H9 (cell line): ENCODE results near the gene RXFP2. TPM values are rescaled to one million over a fixed set of nuclear protein-coding genes. Genes with fewer than 3 reads are reported as not detected.

Source experiments
- DNase-seq: peaks from one replicate; pipeline ENCODE4 v3.0.0-alpha.2; 2017
- H2AFZ ChIP-seq: one replicate; pipeline ENCODE4 v1.6.1; 2013; ENCODE audit warnings: mild to moderate bottlenecking, low read length, control low read depth, moderate library complexity
- H2AK5ac ChIP-seq: 2 replicates; pipeline ENCODE4 v1.6.1; 2013; ENCODE audit warnings: low read length, control low read depth, mixed read lengths; ENCODE audit not compliant: insufficient read length
- H2BK120ac ChIP-seq: one replicate; pipeline ENCODE4 v1.6.1; 2013; ENCODE audit warnings: low read depth, mild to moderate bottlenecking, low read length, control low read depth, inconsistent platforms; ENCODE audit not compliant: poor library complexity, severe bottlenecking
- H2BK12ac ChIP-seq: 2 replicates; pipeline ENCODE4 v1.6.1; 2013; ENCODE audit warnings: low read length, control low read depth, mixed read lengths, low read depth; ENCODE audit not compliant: insufficient read length
- H2BK15ac ChIP-seq: 2 replicates; pipeline ENCODE4 v1.6.1; 2013; ENCODE audit warnings: low read depth, low read length, control low read depth
- H2BK20ac ChIP-seq: one replicate; pipeline ENCODE4 v1.6.1; 2013; ENCODE audit warnings: low read depth, mild to moderate bottlenecking, low read length, control low read depth, inconsistent platforms; ENCODE audit not compliant: poor library complexity, severe bottlenecking
- H2BK5ac ChIP-seq: 2 replicates; pipeline ENCODE4 v1.6.1; 2013; ENCODE audit warnings: low read length, control low read depth, mixed read lengths; ENCODE audit not compliant: insufficient read length
- H3K14ac ChIP-seq: 2 replicates; pipeline ENCODE4 v1.6.1; 2013; ENCODE audit warnings: low read length, control low read depth; ENCODE audit not compliant: insufficient read depth
- H3K18ac ChIP-seq: 2 replicates; pipeline ENCODE4 v1.6.1; 2013; ENCODE audit warnings: low read depth, mild to moderate bottlenecking, mixed read lengths, low read length, control low read depth; ENCODE audit not compliant: insufficient read length
- H3K23ac ChIP-seq: 2 replicates; pipeline ENCODE4 v1.6.1; 2013; ENCODE audit warnings: low read length, control low read depth, mixed read lengths, low read depth; ENCODE audit not compliant: insufficient read length
- H3K23me2 ChIP-seq: 2 replicates; pipeline ENCODE4 v1.6.1; 2013; ENCODE audit warnings: low read depth, mild to moderate bottlenecking, mixed read lengths, low read length, control low read depth; ENCODE audit not compliant: insufficient read length, poor library complexity, severe bottlenecking
- H3K27ac ChIP-seq: 2 replicates; pipeline ENCODE4 v1.5.1; 2013; ENCODE audit warnings: low read length, control low read depth, mixed read lengths, low read depth; ENCODE audit not compliant: insufficient read length
- H3K27me3 ChIP-seq: 2 replicates; pipeline ENCODE4 v1.6.1; 2013; ENCODE audit warnings: low read length, control low read depth, inconsistent platforms; ENCODE audit not compliant: insufficient read depth
- H3K4ac ChIP-seq: 2 replicates; pipeline ENCODE4 v1.6.1; 2013; ENCODE audit warnings: low read depth, mild to moderate bottlenecking, control low read depth, inconsistent platforms, low read length, moderate library complexity
- H3K4me1 ChIP-seq: 2 replicates; pipeline ENCODE4 v1.6.1; 2013; ENCODE audit warnings: low read length, control low read depth, inconsistent platforms; ENCODE audit not compliant: insufficient read depth
- H3K4me2 ChIP-seq: 2 replicates; pipeline ENCODE4 v1.6.1; 2013; ENCODE audit warnings: low read length, control low read depth, mixed read lengths; ENCODE audit not compliant: insufficient read length, insufficient read depth
- H3K56ac ChIP-seq: 2 replicates; pipeline ENCODE4 v1.6.1; 2013; ENCODE audit warnings: low read depth, mild to moderate bottlenecking, mixed read lengths, low read length, control low read depth; ENCODE audit not compliant: insufficient read length
- H3K79me1 ChIP-seq: 2 replicates; pipeline ENCODE4 v1.6.1; 2013; ENCODE audit warnings: low read depth, mild to moderate bottlenecking, moderate library complexity, low read length, control low read depth, inconsistent platforms; ENCODE audit not compliant: insufficient read depth, poor library complexity, severe bottlenecking
- H3K79me2 ChIP-seq: 2 replicates; pipeline ENCODE4 v1.6.1; 2013; ENCODE audit warnings: low read length, control low read depth, inconsistent platforms; ENCODE audit not compliant: insufficient read depth
- H3K9ac ChIP-seq: 2 replicates; pipeline ENCODE4 v1.6.1; 2013; ENCODE audit warnings: low read length, control low read depth, mixed read lengths; ENCODE audit not compliant: insufficient read length; ENCODE audit errors: extremely low read depth
- H3K9me3 ChIP-seq: one replicate; pipeline ENCODE4 v1.6.1; 2013; ENCODE audit warnings: low read depth, low read length, inconsistent platforms; ENCODE audit not compliant: control insufficient read depth
- H3T11ph ChIP-seq: one replicate; pipeline ENCODE4 v1.6.1; 2013; ENCODE audit warnings: mild to moderate bottlenecking, low read length, control low read depth, inconsistent platforms
- H4K20me1 ChIP-seq: one replicate; pipeline ENCODE4 v1.6.1; 2013; ENCODE audit not compliant: control insufficient read depth, insufficient read length, insufficient read depth
- H4K5ac ChIP-seq: 2 replicates; pipeline ENCODE4 v1.6.1; 2013; ENCODE audit warnings: low read depth, mild to moderate bottlenecking, mixed read lengths, low read length, control low read depth; ENCODE audit not compliant: insufficient read length
- H4K8ac ChIP-seq: replicated peaks from 2 replicates; pipeline ENCODE4 v1.6.1; 2013; ENCODE audit warnings: low read length, control low read depth, mixed read lengths, low read depth; ENCODE audit not compliant: insufficient read length
- H4K91ac ChIP-seq: 2 replicates; pipeline ENCODE4 v1.6.1; 2013; ENCODE audit warnings: low read depth, mild to moderate bottlenecking, moderate library complexity, mixed read lengths, low read length, control low read depth; ENCODE audit not compliant: insufficient read length
- H3K27ac Mint-ChIP-seq, 3 experiments: 2 replicates in 2 of 3; 3 replicates in 1 of 3; pipeline ENCODE4 v1.8.0; 2020 to 2021; ENCODE audit warnings: mixed read lengths in 3 of 3, mild to moderate bottlenecking in 1 of 3, moderate library complexity in 1 of 3
- H3K27me3 Mint-ChIP-seq: 2 replicates; pipeline ENCODE4 v1.8.0; 2021; ENCODE audit warnings: low read depth, mild to moderate bottlenecking, moderate library complexity, mixed read lengths
- H3K36me3 Mint-ChIP-seq, 3 experiments: 2 replicates in 2 of 3; 3 replicates in 1 of 3; pipeline ENCODE4 v1.8.0; 2020 to 2021; ENCODE audit warnings: low read depth in 3 of 3, mixed read lengths in 3 of 3; ENCODE audit not compliant: insufficient read depth in 1 of 3
- H3K4me1 Mint-ChIP-seq, 2 experiments: 2 replicates each; pipeline ENCODE4 v1.8.0; 2020; ENCODE audit warnings: mixed read lengths in 2 of 2
- H3K4me3 Mint-ChIP-seq, 2 experiments: 2 replicates in 1 of 2; 3 replicates in 1 of 2; pipeline ENCODE4 v1.8.0; 2020 to 2021; ENCODE audit warnings: mild to moderate bottlenecking in 2 of 2, mixed read lengths in 2 of 2, moderate library complexity in 1 of 2
- H3K9me3 Mint-ChIP-seq, 2 experiments: 2 replicates in 1 of 2; 3 replicates in 1 of 2; pipeline ENCODE4 v1.8.0; 2020; ENCODE audit warnings: mild to moderate bottlenecking in 2 of 2, mixed read lengths in 2 of 2, moderate library complexity in 1 of 2
- CTCF ChIP-seq: fragments of 200-600 bp; sonication (generic); conservative IDR thresholded peaks from 3 replicates; pipeline ENCODE4 v1.8.0; 2021; ENCODE audit warnings: antibody characterized with exemption, mild to moderate bottlenecking
- WGBS: extraction: QIAGEN DNeasy Blood & Tissue Kit; methylation state at CpG from one replicate; pipeline ENCODE4 v1.1.7; 2013; ENCODE audit warnings: missing lambda C conversion rate, low lambda C conversion rate, mixed read lengths; ENCODE audit not compliant: insufficient read length; ENCODE audit errors: extremely low coverage; 5-methylcytosine and 5-hydroxymethylcytosine counted together
- long read RNA-seq: library from polyadenylated mRNA; unstranded; transcript quantifications from one replicate; pipeline ENCODE4 v2.0.0, GENCODE V29; 2020
- total RNA-seq: library from RNA; stranded (reverse); gene quantifications from 2 replicates; pipeline ENCODE4 v1.2.1, GENCODE V29; 2021

RXFP2 gene
- total RNA-seq: not detected in 2 replicates
- long read RNA-seq: 0 reads

- Histone ChIP-seq H3K27me3 (no peaks in the 10 kb centered on the region), H2AFZ (no peak within 1 kb of the TSS), H4K8ac (no peak within 1 kb of the TSS), H2BK20ac (no peak within 1 kb of the TSS), H4K91ac (no peak within 1 kb of the TSS), H3K23me2 (no peaks in the 10 kb centered on the region), H3T11ph (no peak within 1 kb of the TSS), H3K14ac (no peak within 1 kb of the TSS), H4K20me1 (peaks cover 2% of the 10 kb centered on the region), H3K4me2 (no peak within 1 kb of the TSS), H3K9me3 (no peaks in the 10 kb centered on the region), H2BK5ac (no peak within 1 kb of the TSS), H4K5ac (no peak within 1 kb of the TSS), H2BK120ac (no peak within 1 kb of the TSS), H3K23ac (no peak within 1 kb of the TSS), H3K18ac (no peak within 1 kb of the TSS), H3K4ac (no peak within 1 kb of the TSS), H2AK5ac (no peak within 1 kb of the TSS), H3K27ac (no peak within 1 kb of the TSS), H3K56ac (no peak within 1 kb of the TSS), H3K4me1 (no peaks in the 10 kb centered on the region; the same call in 1 of the 2 replicates), H3K79me1 (no peaks in the 10 kb centered on the region), H2BK15ac (no peak within 1 kb of the TSS), H2BK12ac (no peak within 1 kb of the TSS), H3K9ac (no peak within 1 kb of the TSS), H3K79me2 (no peaks in the 10 kb centered on the region)
- WGBS: no CpG with 5 or more reads among the region's 2 CpGs
- TF ChIP-seq CTCF: no peak
- H3K4me3 Mint-ChIP-seq: no peak within 1 kb of the TSS
- no peaks in the 10 kb centered on the region; a peak in 1 of 5 replicates for H3K9me3 Mint-ChIP-seq
- no peak within 1 kb of the TSS; a peak in 1 of 7 replicates for H3K27ac Mint-ChIP-seq
- DNase-seq: no peak
- H3K27me3 Mint-ChIP-seq: no peaks in the 10 kb centered on the region
- H3K36me3 Mint-ChIP-seq: no peaks in the 10 kb centered on the region
- peaks cover 2 to 8% of the 10 kb centered on the region in 2 experiments; a peak in 3 of 4 replicates for H3K4me1 Mint-ChIP-seq
These were observed at the start of gene RXFP2 for GRCh38 chr13:31739226-31739625. RXFP2 (plus strand) TSS chr13:31739526; CDS start chr13:31739613, 87 bp downstream.
